8988T (cell line): ENCODE results near the gene ZNF613.
"Not testable (repeated sequence)": the region's sequence is repeated elsewhere in the genome, so short reads cannot be mapped to it uniquely, and the experiment has no call there.

Experiments
- DNase-seq: peaks from one replicate; pipeline ENCODE4 v3.0.0; 2011

The ZNF613 gene

GRCh38 chr19:51926784-51927741 lies at the start of gene ZNF613:
ZNF613 (plus strand) TSS chr19:51927472; CDS start chr19:51936221, 8,749 bp downstream.
- peak; percentile 43 for DNase-seq

- no peak for DNase-seq
Measured at GRCh38 chr19:51882518-51882917, 44.8 kb upstream of the ZNF613 start.

- DNase-seq: no peak
Measured at GRCh38 chr19:51884713-51885112, 42.6 kb upstream of the ZNF613 start.

- peak; percentile 40 for DNase-seq
Measured at GRCh38 chr19:51887522-51888498, 39.5 kb upstream of the ZNF613 start, which contains the start of gene ZNF577. ZNF577 (minus strand) TSS chr19:51887951; CDS start chr19:51880382, 7,569 bp downstream.

GRCh38 chr19:51889934-51890333 lies 37.3 kb upstream of the ZNF613 start:
- no peak for DNase-seq

- no peak for DNase-seq
Measured at GRCh38 chr19:51891193-51891747, 36.0 kb upstream of the ZNF613 start.

GRCh38 chr19:51901860-51902259 lies 25.4 kb upstream of the ZNF613 start:
- DNase-seq: no peak

GRCh38 chr19:51903192-51903591 lies 24.1 kb upstream of the ZNF613 start:
- DNase-seq: no peak

GRCh38 chr19:51904331-51905165 lies 22.7 kb upstream of the ZNF613 start, which contains the start of gene ZNF649:
ZNF649 (minus strand) TSS chr19:51905017; CDS start chr19:51900107, 4,910 bp downstream.
- peak; percentile 51 for DNase-seq

GRCh38 chr19:51905206-51905605 lies 22.1 kb upstream of the ZNF613 start:
- no peak for DNase-seq

GRCh38 chr19:51905639-51906038 lies 21.6 kb upstream of the ZNF613 start:
- not testable (repeated sequence) for DNase-seq

GRCh38 chr19:51906108-51906507 lies 21.2 kb upstream of the ZNF613 start:
- DNase-seq: not testable (repeated sequence)

GRCh38 chr19:51907981-51908380 lies 19.3 kb upstream of the ZNF613 start:
- not testable (repeated sequence) for DNase-seq

- no peak for DNase-seq
Measured at GRCh38 chr19:51915324-51915867, 11.9 kb upstream of the ZNF613 start.

- DNase-seq: no peak
Measured at GRCh38 chr19:51916167-51916566, 11.1 kb upstream of the ZNF613 start.

- DNase-seq: no peak
Measured at GRCh38 chr19:51919606-51920005, 7.7 kb upstream of the ZNF613 start.

- no peak for DNase-seq
Measured at GRCh38 chr19:51921949-51922348, 5.3 kb upstream of the ZNF613 start.

- DNase-seq: no peak
Measured at GRCh38 chr19:51926426-51926783, 867 bp upstream of the ZNF613 start.

GRCh38 chr19:51927859-51928258 lies 587 bp downstream of the ZNF613 start:
- no peak for DNase-seq

- no peak for DNase-seq
Measured at GRCh38 chr19:51931921-51932320, 4.6 kb downstream of the ZNF613 start.

GRCh38 chr19:51938936-51939335 lies 11.7 kb downstream of the ZNF613 start:
- no peak for DNase-seq
